ENCODE results near the gene C14orf119.

DNA sequence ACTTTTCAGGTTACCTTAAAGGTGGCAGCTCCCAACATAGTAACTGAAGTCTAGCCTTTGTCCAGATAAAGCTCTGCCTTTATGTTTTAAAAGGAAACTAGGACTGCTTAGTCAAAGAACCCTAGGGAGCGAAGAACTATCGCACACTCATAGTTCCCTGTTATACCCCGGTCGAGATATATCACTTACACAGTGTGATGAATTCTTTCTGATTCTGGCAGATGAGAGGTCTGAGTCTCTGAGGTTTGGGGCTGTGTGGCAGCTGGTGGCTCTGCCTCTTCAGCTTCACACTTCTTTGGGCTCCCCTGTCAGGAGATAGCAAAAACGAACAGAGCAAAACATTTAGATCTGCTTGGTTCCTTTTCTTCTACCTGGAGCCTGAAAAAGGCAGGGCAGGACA, 17.3 kb upstream of the C14orf119 start:
- TF ChIP-seq, protein P1, sequence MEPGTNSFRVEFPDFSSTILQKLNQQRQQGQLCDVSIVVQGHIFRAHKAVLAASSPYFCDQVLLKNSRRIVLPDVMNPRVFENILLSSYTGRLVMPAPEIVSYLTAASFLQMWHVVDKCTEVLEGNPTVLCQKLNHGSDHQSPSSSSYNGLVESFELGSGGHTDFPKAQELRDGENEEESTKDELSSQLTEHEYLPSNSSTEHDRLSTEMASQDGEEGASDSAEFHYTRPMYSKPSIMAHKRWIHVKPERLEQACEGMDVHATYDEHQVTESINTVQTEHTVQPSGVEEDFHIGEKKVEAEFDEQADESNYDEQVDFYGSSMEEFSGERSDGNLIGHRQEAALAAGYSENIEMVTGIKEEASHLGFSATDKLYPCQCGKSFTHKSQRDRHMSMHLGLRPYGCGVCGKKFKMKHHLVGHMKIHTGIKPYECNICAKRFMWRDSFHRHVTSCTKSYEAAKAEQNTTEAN (CRISPR knock-in tag; IDR thresholded peaks at IDR 0.05), result no peak
- TF ChIP-seq MYBL2 (CRISPR knock-in tag; IDR thresholded peaks at IDR 0.05), result no peak
- TF ChIP-seq, protein P2, sequence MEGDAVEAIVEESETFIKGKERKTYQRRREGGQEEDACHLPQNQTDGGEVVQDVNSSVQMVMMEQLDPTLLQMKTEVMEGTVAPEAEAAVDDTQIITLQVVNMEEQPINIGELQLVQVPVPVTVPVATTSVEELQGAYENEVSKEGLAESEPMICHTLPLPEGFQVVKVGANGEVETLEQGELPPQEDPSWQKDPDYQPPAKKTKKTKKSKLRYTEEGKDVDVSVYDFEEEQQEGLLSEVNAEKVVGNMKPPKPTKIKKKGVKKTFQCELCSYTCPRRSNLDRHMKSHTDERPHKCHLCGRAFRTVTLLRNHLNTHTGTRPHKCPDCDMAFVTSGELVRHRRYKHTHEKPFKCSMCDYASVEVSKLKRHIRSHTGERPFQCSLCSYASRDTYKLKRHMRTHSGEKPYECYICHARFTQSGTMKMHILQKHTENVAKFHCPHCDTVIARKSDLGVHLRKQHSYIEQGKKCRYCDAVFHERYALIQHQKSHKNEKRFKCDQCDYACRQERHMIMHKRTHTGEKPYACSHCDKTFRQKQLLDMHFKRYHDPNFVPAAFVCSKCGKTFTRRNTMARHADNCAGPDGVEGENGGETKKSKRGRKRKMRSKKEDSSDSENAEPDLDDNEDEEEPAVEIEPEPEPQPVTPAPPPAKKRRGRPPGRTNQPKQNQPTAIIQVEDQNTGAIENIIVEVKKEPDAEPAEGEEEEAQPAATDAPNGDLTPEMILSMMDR (IDR thresholded peaks at IDR 0.05), result no peak

All from WTC11 (cell line).